ENCODE data around the gene RUNX1.

Gene RUNX1

GRCh38 chr21:35058058-35058457 is 9.0 kb upstream of the RUNX1 start:
- DNase-seq = no peak

DNA sequence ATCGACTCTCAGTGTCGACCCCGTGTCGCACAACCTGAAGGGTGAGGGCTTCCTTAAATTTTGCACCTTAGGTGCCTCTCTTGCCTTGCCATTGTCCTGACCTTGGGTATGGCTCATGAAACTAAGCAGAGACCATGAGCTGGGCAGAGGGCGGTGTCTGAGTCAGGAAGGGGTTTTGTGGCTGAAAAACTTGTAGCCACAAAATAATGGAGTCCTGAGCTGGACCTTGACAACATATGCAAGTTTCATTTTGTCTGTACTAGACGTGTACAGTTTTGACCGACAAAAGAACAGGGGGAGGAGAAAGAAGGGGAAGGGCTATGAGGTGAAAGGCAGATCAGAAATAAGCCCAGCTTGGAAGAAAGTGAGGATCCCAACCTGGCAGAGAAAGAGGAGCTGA is 8.3 kb upstream of the RUNX1 start:
- DNase-seq = no peak

DNA sequence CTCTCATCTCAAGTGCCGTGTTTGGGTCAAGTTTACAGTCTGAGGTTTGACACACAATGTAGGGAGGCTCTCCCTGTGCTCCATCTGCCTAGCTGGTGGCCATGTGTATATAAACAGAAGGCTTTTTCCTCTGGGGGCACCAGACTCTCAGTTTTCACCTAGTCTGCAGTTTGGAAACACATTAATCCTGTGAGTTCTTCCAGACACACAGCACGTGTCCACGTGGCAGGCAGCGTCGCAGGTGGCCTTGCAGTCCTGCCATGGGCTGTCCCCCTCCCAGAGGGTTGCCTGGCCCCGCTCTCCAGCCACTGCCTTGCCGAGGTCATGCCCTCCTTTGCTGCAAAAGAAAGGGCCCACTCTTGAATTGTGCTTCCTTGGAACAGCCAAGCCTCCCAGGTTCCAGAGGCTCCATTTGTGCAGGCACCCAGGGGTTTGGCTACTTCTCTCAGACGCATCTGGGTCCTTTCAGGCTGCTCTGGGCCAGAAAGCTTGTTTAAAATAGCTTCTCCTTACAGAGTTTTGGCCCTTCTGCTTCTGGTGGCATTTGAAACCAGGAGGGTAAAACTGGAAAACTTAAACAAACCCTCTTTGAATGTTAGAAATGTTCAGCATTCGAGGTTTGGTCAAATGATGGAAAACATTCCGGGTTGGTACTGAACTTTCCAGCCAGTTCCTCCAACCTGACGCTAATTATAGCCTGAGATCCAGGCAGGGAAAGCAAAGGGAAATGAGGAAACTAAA is 4.4 kb upstream of the RUNX1 start:
- DNase-seq = no peak

- DNase-seq = no peak
These were observed 3.7 kb upstream of the RUNX1 start for GRCh38 chr21:35052801-35053200.

DNA sequence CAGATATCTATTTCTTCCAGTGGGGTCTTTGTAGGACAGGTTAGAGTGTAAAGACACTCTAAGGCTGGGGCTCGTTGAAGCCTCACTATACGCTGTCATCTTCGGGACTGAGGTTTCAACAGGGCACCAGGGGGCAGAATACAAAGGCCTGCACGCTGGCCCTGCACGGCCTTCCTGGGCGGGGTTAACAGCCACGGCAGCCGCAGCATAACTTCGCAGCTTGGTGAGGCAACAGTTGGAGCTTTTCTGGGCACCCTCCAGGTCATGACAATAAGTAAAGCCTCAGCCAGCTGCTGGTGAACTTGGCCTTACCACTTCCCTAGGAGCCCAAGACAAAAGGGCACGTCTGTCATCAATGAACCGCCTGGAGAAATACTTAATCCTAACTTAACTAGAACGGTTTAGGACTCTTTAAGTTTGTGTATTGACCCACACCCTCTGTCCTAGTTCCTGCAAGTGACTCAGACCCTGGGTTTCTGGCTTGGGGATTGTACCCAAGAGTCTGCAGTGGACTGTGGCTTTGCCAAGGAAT is 2.3 kb upstream of the RUNX1 start:
- peak; percentile 70 for DNase-seq

- DNase-seq = peak; percentile 52
These were observed 1.5 kb upstream of the RUNX1 start for GRCh38 chr21:35050348-35051286.

- no peak for DNase-seq
These were observed 910 bp downstream of the RUNX1 start for GRCh38 chr21:35048183-35048601.

DNA sequence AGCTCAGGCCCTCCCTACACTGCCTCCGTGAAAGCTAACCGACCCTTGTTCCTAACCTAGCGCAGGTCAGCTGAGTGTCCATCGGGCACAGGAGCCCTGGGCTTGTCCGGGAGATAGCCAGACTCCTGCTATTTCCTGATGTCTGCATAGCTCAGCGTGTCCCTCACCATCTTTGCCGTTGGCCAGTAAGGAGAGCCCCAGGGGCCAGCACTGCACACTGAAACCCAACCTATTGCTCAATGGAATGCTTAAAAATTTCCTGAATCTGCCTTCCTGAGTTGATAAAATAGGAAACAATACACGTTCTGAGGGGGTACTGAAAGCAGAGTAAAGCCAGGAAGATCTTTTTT is 2.2 kb downstream of the RUNX1 start:
- peak; percentile 50 for DNase-seq

DNA sequence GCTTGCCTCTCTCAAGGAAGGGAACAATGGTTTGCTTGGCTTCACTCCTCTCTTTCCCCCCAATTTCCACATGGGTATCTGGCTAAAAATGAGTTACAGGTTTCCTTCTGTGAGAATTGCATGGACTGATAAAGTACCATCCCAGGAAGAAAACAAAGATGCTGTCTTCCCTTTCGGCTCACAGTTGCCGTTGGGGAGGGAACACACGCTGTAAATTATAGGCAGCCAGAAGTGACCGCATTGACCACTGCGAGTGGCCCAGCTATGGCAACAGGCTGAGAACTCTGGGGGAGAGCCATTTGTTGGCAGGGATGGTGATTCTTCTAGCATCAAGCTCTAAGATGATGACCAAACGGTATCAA is 2.9 kb downstream of the RUNX1 start:
- DNase-seq = no peak

GRCh38 chr21:35045542-35046262 is 3.4 kb downstream of the RUNX1 start:
- no peak for DNase-seq

- DNase-seq = no peak
These were observed 4.1 kb downstream of the RUNX1 start for GRCh38 chr21:35044770-35045541.

DNA sequence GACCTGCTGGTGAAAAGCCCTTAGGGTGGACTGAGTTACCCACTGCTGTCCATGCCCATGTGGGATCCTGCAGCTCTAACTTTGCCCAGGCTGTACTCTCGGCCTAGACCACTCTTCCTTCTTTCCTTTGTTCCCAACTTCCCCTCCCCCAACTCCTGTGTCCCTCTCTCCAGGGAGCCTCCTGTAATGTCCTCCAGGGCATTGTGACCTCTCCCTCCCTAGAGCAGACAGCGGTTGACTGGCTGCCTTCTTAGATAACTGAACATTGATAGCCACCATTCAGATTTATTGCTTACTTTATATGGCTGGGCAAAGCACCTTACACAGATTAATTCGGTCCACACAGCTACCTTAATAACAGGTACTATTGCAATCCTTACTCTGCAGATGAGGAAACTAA is 5.0 kb downstream of the RUNX1 start:
- DNase-seq = no peak

DNA sequence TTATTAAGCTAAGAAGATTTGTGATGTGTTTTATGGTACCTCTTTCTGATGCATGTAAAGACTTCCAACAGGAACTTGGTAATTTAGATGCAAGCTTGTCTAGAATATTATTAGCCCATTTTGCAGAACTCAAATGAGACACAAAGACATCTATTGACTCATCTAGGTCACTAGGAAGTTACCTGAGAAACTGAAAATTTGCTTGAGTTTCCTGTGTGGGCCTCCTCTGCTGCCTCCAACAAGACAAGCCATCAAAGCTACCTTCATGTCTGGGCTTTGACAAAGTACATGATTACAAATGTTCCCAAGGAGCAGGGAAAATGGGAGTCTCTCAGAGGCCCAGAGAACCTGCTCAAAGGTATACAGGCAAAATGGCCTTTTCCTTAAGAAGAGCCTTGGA is 5.6 kb downstream of the RUNX1 start:
- no peak for DNase-seq

- no peak for DNase-seq
These were observed 6.3 kb downstream of the RUNX1 start for GRCh38 chr21:35042836-35043235.

DNA sequence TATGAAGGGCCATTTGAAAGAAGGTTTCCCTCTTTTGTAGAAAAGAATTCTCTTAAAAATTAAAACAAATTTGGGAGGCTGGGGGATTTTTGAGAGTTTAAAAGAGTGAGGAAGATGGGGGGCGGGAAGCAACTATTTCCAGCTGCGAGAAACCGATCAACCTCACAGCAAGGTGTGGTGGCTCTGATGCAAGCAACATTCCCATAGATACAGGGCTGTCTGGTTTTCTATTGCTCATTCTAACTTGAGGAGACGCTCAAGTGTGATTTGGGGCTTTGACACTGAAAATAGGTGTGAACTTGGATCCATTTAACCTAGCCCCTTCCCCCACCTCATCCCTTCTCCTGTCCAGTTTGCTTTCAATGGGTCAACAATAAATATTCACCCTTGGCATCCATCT is 7.2 kb downstream of the RUNX1 start:
- DNase-seq = no peak

GRCh38 chr21:35041122-35041521 is 8.0 kb downstream of the RUNX1 start:
- DNase-seq = no peak

DNA sequence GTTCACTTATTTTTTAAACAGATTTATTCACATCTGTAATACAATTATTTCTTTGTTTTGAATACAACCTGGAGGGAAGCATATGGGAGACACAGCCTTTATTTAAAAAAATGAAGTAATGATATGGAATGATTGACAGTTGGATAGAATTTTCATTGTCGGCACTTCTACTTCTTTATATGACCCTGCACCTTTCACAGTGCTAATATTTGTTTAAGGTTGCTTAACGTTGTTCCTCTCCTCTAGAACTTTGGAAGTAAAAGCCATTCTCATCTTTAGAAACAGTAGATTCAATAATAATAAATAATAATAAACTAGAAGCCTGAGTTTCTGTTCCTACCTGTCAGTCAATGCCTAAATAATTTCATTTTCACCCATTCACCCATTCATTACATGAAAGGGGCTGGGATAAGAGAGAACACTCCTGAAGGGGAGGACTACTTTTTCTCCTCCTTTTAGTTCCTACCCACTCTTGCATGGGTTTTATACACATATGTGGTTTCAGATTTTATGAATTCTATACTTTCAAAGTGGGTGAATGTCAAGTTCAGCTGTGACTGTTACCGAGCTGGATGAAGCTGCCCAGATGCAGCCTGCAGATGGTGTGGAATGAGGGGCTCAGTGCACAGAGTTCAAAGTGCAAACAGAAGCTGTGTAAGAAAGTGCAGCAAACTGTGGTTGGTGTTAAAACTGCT is 9.4 kb downstream of the RUNX1 start:
- DNase-seq = no peak

- DNase-seq = no peak
These were observed 10.3 kb downstream of the RUNX1 start for GRCh38 chr21:35038772-35039319.

DNA sequence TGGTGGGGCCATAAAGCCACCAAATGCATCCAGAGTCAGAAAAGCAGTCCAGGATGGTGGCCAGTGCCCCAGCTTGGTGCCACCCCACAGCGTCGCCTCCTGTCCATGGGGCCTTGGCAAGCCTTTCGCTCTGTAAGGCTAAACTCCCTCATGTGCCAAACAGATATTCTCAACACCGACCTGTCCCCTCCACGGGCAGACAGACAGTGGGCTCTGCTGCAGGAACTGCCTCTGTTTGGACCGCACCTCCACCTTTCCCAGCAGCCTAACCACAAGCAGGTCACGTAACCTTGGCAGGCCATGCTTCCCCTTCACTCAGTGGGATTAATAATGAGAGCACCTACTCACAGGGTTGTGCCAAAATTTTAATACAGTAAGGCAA is 11.7 kb downstream of the RUNX1 start:
- DNase-seq = no peak

- no peak for DNase-seq
These were observed 12.4 kb downstream of the RUNX1 start for GRCh38 chr21:35036465-35037383.

GRCh38 chr21:35035581-35035980 is 13.5 kb downstream of the RUNX1 start:
- DNase-seq = no peak

Data from NCI-H226 (cell line).